ENCODE measurements around the gene GSTO2.

Gene GSTO2

DNA sequence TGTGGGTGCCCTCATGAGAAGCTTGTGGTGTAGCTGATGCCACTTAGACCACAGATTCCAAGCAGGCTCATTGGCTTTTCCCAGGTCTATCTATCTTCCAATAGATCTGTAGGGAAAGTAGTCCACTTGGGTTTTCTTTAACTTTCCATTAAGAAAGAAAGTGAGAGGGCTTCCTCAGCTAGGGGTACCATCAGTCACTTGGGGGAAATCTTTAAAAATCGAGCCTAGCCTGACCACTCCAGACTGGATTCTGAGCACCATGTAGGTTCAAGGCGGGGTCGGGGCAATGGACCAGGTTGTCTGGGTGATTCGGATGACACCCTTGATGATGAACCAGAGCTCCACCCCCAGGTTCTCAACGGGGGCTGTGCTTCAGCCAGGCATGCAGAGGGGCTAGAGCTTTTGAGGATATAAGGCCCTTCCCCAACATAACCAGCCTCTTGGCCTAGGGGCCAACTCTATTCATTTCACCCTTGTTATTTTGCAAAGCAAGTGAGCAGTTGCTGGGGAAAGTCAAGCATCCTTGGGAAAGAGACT lies 42.3 kb downstream of the GSTO2 start:
- Histone ChIP-seq H3K36me3 (ENCODE audit: insufficient read depth, low read length) (no peaks in the 10 kb centered on the region; the same call in 1 of the 2 replicates), H3K9ac (ENCODE audit: insufficient read length) (no peak overlapping the region), H3K9me3 (ENCODE audit: low read depth, low read length) (no peaks in the 10 kb centered on the region), H3K4me3 (no peak overlapping the region), H3K27ac (no peak overlapping the region)
- TF ChIP-seq EZH2 (IDR thresholded peaks at IDR 0.05) (no peak), POLR2AphosphoS5 (IDR thresholded peaks at IDR 0.05; ENCODE audit: borderline replicate concordance, low read depth, low read length) (no peak), FOXP2 (optimal IDR thresholded peaks at IDR 0.05; ENCODE audit: control extremely low read depth, extremely low read length, insufficient read depth) (no peak)
- DNase-seq (ENCODE audit: low read depth, low spot score), result no peak

DNA sequence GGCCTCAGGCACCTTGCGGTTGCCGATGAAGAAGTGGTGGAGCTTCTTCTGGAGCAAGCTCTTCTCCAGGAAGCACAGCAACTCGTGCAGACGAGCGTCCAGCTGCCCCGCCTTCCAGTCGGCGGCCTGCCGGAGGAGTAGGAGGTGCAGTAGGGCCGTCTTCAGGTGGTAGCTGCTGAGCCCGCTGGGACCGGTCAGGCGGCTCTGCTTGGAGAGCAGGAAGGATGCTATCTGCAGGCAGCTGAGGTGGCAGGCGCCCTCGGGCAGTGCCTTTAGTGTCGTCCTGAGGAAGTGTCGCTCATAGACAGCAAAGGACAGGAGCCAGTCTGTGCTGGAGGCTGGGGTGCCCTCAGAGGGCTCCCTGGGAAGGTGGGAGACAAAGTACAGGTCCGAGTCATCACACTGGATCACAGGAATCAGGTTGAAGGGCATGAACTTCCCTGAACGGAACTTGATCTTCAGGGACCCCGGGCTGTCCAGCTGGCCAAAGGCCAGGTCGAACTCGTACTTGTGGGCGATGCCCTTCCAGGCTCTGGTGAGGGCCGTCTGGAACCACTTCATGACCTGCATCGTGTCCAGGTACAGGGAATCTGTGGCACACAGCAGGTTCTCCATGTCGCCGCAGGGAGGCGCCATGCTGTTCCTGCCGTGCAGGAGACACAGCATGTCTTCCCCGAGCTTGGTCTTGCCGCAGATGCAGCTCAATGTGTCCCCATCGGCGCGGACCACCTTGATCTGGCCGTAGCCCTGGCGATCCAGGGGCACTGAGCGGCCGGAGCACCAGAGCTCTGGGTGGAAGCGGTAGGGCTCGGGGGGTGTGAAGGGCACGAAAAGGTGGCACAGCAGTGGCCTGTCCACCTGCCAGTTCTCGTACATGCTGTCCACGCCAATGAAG lies 45.9 kb downstream of the GSTO2 start:
- DNase-seq (ENCODE audit: low read depth, low spot score), result no peak
- TF ChIP-seq FOXP2 (optimal IDR thresholded peaks at IDR 0.05; ENCODE audit: control extremely low read depth, extremely low read length, insufficient read depth) (no peak), EZH2 (IDR thresholded peaks at IDR 0.05) (no peak), POLR2AphosphoS5 (IDR thresholded peaks at IDR 0.05; ENCODE audit: borderline replicate concordance, low read depth, low read length) (no peak)
- no peaks in the 10 kb centered on the region; the same call in 1 of the 2 replicates for H3K36me3 ChIP-seq (ENCODE audit: insufficient read depth, low read length)
- no peak overlapping the region for H3K9ac ChIP-seq (ENCODE audit: insufficient read length)
- no peak overlapping the region for H3K4me3 ChIP-seq
- no peak overlapping the region for H3K27ac ChIP-seq
- no peaks in the 10 kb centered on the region for H3K9me3 ChIP-seq (ENCODE audit: low read depth, low read length)

DNA sequence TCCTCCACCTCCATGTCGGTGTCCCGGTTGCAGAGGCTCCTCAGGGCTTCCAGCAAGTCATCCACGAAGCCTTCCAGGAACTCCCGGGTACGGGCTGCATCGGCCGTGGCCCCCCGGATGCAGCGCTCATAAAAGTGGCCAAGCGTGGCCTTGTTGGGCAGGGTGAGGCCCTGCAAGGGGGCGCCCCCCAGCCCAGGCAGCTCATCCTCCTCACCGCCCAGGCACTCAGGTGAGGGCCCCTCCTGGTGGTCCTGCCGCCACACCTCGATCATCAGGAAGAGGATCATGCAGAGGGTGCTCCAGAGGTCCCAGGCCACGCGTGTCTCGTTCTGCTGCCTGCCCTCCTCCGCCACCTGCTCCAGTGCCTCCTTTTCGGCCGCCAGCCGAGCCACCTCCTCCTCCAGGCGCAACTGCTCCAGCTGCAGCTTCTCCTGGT lies 46.5 kb downstream of the GSTO2 start:
- no peak overlapping the region for H3K27ac ChIP-seq
- TF ChIP-seq FOXP2 (optimal IDR thresholded peaks at IDR 0.05; ENCODE audit: control extremely low read depth, extremely low read length, insufficient read depth), result no peak
- TF ChIP-seq EZH2 (IDR thresholded peaks at IDR 0.05), result no peak
- no peak for TF ChIP-seq POLR2AphosphoS5 (IDR thresholded peaks at IDR 0.05; ENCODE audit: borderline replicate concordance, low read depth, low read length)
- no peaks in the 10 kb centered on the region; the same call in 1 of the 2 replicates for H3K36me3 ChIP-seq (ENCODE audit: insufficient read depth, low read length)
- DNase-seq (ENCODE audit: low read depth, low spot score), result no peak
- H3K9me3 ChIP-seq (ENCODE audit: low read depth, low read length), result no peaks in the 10 kb centered on the region
- H3K4me3 ChIP-seq, result no peak overlapping the region
- H3K9ac ChIP-seq (ENCODE audit: insufficient read length), result no peak overlapping the region

DNA sequence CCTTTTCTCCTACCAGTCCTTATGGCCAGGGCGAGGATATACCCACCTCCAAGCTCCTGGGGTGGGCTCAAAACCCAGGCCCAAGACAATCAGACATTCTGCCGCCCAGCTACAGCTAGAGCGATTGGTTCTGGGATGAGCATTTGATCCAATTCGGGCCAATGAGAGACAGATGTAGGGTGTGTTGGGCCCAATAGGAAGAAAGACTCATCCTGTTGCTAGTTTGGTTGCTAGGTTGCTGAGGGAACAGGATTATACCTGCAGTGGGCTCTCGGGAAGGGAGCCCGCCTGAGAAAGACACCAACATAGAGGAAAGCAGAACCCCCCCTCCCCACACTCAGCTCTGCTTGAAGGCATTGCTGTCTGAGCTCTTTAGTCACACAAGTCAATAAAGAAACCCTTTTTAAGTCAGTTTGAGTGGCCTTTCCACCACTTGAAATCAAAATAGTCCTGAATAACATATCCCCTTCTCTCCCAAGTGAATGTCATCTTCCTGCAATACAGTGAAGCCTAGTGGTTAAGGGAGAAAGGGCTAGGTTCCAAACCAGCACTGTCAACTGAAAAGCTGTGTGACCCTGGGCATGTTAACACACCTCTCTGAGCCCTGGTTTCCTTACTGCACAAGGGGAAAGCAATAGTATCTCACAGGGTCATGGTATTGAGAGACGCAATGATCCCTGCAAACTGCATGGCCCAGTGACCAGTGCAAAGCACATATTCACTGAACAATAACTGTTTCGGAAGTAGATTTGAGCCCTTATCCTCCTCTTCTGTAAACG lies 47.5 kb downstream of the GSTO2 start:
- Histone ChIP-seq H3K9ac (ENCODE audit: insufficient read length) (no peak overlapping the region), H3K4me3 (no peak overlapping the region), H3K9me3 (ENCODE audit: low read depth, low read length) (no peaks in the 10 kb centered on the region), H3K36me3 (ENCODE audit: insufficient read depth, low read length) (no peaks in the 10 kb centered on the region; the same call in 1 of the 2 replicates), H3K27ac (no peak overlapping the region)
- DNase-seq (ENCODE audit: low read depth, low spot score), result no peak
- TF ChIP-seq POLR2AphosphoS5 (IDR thresholded peaks at IDR 0.05; ENCODE audit: borderline replicate concordance, low read depth, low read length) (no peak), EZH2 (IDR thresholded peaks at IDR 0.05) (no peak), FOXP2 (optimal IDR thresholded peaks at IDR 0.05; ENCODE audit: control extremely low read depth, extremely low read length, insufficient read depth) (no peak)

DNA sequence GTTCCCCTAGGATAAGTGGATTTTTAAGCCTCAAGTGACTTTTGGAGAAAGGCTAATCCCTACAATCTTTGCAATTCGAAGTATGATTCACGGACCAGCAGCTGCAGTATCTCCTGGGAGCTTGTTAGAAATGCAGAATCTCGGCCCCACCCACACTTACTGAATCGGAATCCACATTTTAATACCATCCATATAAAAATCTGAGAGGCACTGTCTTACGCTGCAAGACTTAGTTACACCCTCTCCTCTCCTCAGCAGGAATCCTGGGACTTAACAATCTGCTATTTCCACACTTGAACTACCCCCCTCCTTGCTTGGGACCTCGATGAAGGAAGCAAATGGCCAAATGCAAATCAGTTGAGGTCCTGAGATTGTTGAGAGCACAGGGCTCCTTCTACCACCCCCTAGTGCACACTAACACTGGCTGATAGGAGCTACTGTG lies 48.3 kb downstream of the GSTO2 start:
- no peak for DNase-seq (ENCODE audit: low read depth, low spot score)
- Histone ChIP-seq H3K4me3 (no peak overlapping the region), H3K27ac (no peak overlapping the region), H3K9me3 (ENCODE audit: low read depth, low read length) (no peaks in the 10 kb centered on the region), H3K36me3 (ENCODE audit: insufficient read depth, low read length) (no peaks in the 10 kb centered on the region; the same call in 1 of the 2 replicates), H3K9ac (ENCODE audit: insufficient read length) (no peak overlapping the region)
- TF ChIP-seq EZH2 (IDR thresholded peaks at IDR 0.05) (no peak), FOXP2 (optimal IDR thresholded peaks at IDR 0.05; ENCODE audit: control extremely low read depth, extremely low read length, insufficient read depth) (no peak), POLR2AphosphoS5 (IDR thresholded peaks at IDR 0.05; ENCODE audit: borderline replicate concordance, low read depth, low read length) (no peak)

DNA sequence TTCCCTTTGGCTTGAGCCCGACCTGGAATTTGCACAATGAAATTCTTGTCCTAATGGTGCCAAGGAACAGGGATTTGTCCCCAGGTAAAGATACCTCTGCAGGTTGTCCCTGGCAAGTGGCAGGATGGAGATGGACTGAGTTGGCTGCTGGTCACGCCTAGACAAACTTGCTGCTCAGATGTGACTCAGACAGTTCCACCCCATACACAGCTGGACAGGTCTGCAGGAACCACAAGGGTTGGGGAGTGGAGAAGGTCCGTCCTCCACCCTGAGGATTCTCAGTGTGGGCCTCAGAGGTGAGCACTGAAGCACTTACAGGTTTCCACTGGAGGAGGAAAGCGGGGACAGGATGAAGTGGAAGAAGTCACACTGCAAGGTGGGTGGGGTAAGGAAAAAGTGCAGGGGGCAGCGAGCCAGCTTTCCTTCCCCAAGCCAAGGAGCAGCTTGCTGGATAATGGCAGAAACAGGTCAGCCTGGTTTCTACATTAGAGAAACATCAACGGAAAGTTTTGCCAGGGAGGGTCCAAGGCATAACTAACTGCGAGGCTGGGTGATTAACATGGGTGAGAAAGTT lies 48.8 kb downstream of the GSTO2 start:
- Histone ChIP-seq H3K9ac (ENCODE audit: insufficient read length) (no peak overlapping the region), H3K36me3 (ENCODE audit: insufficient read depth, low read length) (no peaks in the 10 kb centered on the region; the same call in 1 of the 2 replicates), H3K4me3 (no peak overlapping the region), H3K27ac (no peak overlapping the region), H3K9me3 (ENCODE audit: low read depth, low read length) (no peaks in the 10 kb centered on the region)
- DNase-seq (ENCODE audit: low read depth, low spot score), result no peak
- TF ChIP-seq EZH2 (IDR thresholded peaks at IDR 0.05) (no peak), POLR2AphosphoS5 (IDR thresholded peaks at IDR 0.05; ENCODE audit: borderline replicate concordance, low read depth, low read length) (no peak), FOXP2 (optimal IDR thresholded peaks at IDR 0.05; ENCODE audit: control extremely low read depth, extremely low read length, insufficient read depth) (no peak)

DNA sequence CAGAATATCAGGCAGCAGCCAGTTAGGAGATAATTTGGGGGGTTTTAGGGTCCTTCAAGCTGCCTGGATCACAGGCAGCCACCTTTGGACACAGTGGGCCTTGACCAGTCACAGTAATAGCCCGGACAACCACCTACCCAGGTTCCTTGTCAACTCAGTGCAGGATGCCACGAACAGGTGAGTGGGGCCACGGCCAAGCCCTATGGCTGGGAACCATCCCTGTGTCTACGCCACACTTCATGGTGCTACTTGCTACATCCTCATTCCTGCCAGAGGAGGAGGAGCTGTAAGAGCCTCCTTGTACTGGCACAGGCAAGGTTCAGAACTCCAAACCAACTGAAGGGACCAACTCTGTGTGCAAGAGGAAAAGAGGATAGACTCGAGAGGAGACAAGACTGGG lies 49.3 kb downstream of the GSTO2 start:
- Histone ChIP-seq H3K27ac (no peak overlapping the region), H3K36me3 (ENCODE audit: insufficient read depth, low read length) (no peaks in the 10 kb centered on the region; the same call in 1 of the 2 replicates)
- DNase-seq (ENCODE audit: low read depth, low spot score), result no peak

More for the DNA sequence above, 49.3 kb downstream of the GSTO2 start:
- no peak overlapping the region for H3K4me3 ChIP-seq
- H3K9ac ChIP-seq (ENCODE audit: insufficient read length), result no peak overlapping the region
- H3K9me3 ChIP-seq (ENCODE audit: low read depth, low read length), result no peaks in the 10 kb centered on the region
- TF ChIP-seq FOXP2 (optimal IDR thresholded peaks at IDR 0.05; ENCODE audit: control extremely low read depth, extremely low read length, insufficient read depth), result no peak
- TF ChIP-seq EZH2 (IDR thresholded peaks at IDR 0.05), result no peak
- no peak for TF ChIP-seq POLR2AphosphoS5 (IDR thresholded peaks at IDR 0.05; ENCODE audit: borderline replicate concordance, low read depth, low read length)

All from SK-N-MC (cell line).